IPS DF 6.9 (cell line): ENCODE data around the gene CCDC57.

ENCODE experiments used
- DNase-seq: peaks from one replicate; pipeline ENCODE4 v3.0.0-alpha.2; 2013; ENCODE audit warnings: low read depth, low spot score
- H3K27ac ChIP-seq: one replicate; pipeline ENCODE4 v1.5.1; 2013; ENCODE audit warnings: low read length, control low read depth
- H3K27me3 ChIP-seq: 2 replicates; pipeline ENCODE4 v1.6.1; 2013; ENCODE audit warnings: mild to moderate bottlenecking, low read length; ENCODE audit not compliant: control insufficient read depth, insufficient read depth
- H3K36me3 ChIP-seq: 2 replicates; pipeline ENCODE4 v1.6.1; 2013; ENCODE audit warnings: low read length; ENCODE audit not compliant: control insufficient read depth, insufficient read depth
- H3K4me1 ChIP-seq: 2 replicates; pipeline ENCODE4 v1.6.1; 2013; ENCODE audit warnings: low read length; ENCODE audit not compliant: control insufficient read depth, insufficient read depth
- H3K4me3 ChIP-seq: 2 replicates; pipeline ENCODE4 v1.5.1; 2013; ENCODE audit warnings: mild to moderate bottlenecking, low read length
- H3K9me3 ChIP-seq: 2 replicates; pipeline ENCODE4 v1.6.1; 2013; ENCODE audit warnings: low read length, inconsistent platforms; ENCODE audit not compliant: control insufficient read depth, insufficient read depth
- WGBS: extraction: QIAGEN DNeasy Blood & Tissue Kit; methylation state at CpG from one replicate; pipeline ENCODE4 v1.1.7; 2013; ENCODE audit warnings: mixed read lengths, missing lambda C conversion rate; ENCODE audit not compliant: insufficient read length, insufficient coverage; 5-methylcytosine and 5-hydroxymethylcytosine counted together

CCDC57 gene

DNA sequence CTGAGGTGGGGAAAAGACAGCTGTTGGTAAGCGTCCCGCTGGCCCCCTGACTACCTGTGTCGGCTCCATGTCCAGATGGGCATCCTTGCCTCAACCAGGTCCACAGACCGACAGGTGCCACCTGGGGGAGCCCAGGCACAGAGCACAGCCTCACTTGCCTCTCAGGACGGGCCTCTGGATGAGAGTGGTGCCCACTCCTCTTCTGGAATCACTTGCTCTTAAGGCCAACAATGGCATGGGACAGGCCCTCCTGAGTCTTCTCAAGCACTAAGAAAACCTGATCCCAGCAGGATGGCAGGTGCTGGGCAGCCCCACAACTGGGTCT is 33.4 kb upstream of the CCDC57 start:
- Histone ChIP-seq H3K4me3 (no peak overlapping the region), H3K4me1 (no peaks in the 10 kb centered on the region), H3K9me3 (no peaks in the 10 kb centered on the region), H3K27me3 (no peaks in the 10 kb centered on the region), H3K36me3 (peaks cover 75% of the 10 kb centered on the region), H3K27ac (no peak overlapping the region)
- DNase-seq: no peak
- WGBS: no CpG with 5 or more reads among the region's 5 CpGs

GRCh38 chr17:82245134-82246039 is 32.7 kb upstream of the CCDC57 start:
- no CpG with 5 or more reads among the region's 47 CpGs for WGBS
- no peaks in the 10 kb centered on the region for H3K9me3 ChIP-seq
- no peaks in the 10 kb centered on the region for H3K27me3 ChIP-seq
- no peak for DNase-seq
- H3K36me3 ChIP-seq: peaks cover 69% of the 10 kb centered on the region
- H3K27ac ChIP-seq: no peak overlapping the region
- no peak overlapping the region for H3K4me3 ChIP-seq
- H3K4me1 ChIP-seq: no peaks in the 10 kb centered on the region

DNA sequence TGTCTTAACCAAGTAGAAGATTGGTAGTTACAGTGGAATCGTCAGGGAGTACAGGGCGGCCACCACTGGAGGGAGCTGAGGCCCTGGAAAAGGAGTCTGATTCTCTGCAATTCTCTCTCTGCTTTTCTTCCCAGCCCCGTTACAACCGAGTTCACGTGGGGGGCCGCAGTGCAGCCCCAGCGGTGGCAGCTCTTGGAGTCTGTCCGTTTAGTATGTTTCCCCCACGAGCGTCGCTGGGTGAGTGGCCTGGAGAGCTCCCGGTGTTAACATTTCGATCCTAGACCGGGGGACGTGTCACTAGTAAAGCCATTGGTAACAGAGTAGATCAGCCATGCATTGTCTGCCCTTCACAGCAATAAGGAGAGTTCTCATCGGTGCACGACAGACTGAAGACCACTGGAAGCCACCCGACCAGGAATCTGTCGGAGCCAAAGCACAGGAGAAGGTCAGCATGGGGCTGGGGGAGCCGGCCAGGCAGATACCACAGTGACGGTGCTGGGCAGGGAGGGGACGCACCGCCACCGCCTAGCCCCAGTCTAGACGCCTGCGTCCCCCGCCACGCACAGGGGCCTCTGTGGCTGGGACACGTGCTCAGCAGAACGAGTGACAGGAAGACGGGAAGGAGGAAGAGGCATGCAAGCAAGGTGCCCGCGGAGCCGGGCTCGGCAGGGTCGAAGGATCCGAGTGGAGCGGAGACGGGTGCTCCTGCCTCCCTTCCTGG is 31.9 kb upstream of the CCDC57 start:
- no CpG with 5 or more reads among the region's 39 CpGs for WGBS
- Histone ChIP-seq H3K4me1 (no peaks in the 10 kb centered on the region), H3K9me3 (no peaks in the 10 kb centered on the region), H3K36me3 (peaks cover 64% of the 10 kb centered on the region), H3K27me3 (no peaks in the 10 kb centered on the region), H3K4me3 (no peak overlapping the region), H3K27ac (no peak overlapping the region)
- DNase-seq: no peak

GRCh38 chr17:82243648-82244412 is 31.2 kb upstream of the CCDC57 start:
- Histone ChIP-seq H3K27ac (no peak overlapping the region), H3K27me3 (no peaks in the 10 kb centered on the region), H3K36me3 (peaks cover 61% of the 10 kb centered on the region), H3K9me3 (no peaks in the 10 kb centered on the region), H3K4me1 (no peaks in the 10 kb centered on the region), H3K4me3 (no peak overlapping the region)
- DNase-seq: no peak
- no CpG with 5 or more reads among the region's 19 CpGs for WGBS

- no peaks in the 10 kb centered on the region for H3K4me1 ChIP-seq
Observed at GRCh38 chr17:82242977-82243647, 30.5 kb upstream of the CCDC57 start.

GRCh38 chr17:82242698-82242976 is 30.0 kb upstream of the CCDC57 start:
- Histone ChIP-seq H3K4me3 (no peak overlapping the region), H3K4me1 (no peaks in the 10 kb centered on the region), H3K36me3 (peaks cover 52% of the 10 kb centered on the region), H3K27ac (no peak overlapping the region), H3K27me3 (no peaks in the 10 kb centered on the region), H3K9me3 (no peaks in the 10 kb centered on the region)
- WGBS: no CpG with 5 or more reads among the region's 24 CpGs
- DNase-seq: no peak

More at GRCh38 chr17:82242977-82243647, 30.5 kb upstream of the CCDC57 start:
- no peak for DNase-seq
- Histone ChIP-seq H3K4me3 (no peak overlapping the region), H3K27me3 (no peaks in the 10 kb centered on the region), H3K27ac (no peak overlapping the region), H3K36me3 (peaks cover 54% of the 10 kb centered on the region), H3K9me3 (no peaks in the 10 kb centered on the region)
- no CpG with 5 or more reads among the region's 29 CpGs for WGBS

DNA sequence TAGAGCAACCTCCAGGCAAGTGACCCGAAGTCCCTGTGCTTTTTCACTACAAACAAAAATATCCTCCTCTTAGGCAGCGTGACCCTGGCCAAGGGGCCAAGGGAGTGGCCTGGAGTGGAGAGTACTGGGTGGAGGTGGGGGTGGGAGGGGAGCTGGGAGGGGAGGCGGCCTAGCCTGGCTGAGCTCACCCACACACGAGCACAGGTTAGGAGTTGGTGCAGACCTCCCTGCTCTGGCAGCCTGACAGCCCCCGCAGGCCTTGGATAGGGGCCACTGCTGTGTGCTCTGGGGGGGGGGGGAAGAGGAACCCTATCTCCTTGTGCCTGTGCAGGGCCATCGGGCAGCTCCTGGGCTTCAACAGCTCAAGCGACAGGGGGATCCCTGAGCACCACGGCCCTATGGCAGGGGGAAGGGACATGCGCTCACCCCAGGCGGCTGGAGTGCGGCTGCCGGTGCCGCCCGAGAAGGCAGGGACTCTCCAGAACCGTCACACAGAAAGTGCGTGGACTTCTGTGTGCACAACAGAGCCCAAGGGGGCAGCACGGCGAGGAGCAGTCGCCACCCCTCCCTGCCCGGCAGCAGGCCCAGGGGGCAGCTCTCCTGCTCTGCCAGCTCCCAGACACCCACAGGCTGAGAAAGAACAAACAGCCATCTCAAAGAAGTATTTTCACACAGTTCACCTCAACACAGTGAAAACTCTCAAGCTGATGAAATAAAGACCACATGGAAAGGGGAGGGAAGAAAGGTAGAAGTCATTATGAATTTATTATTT is 29.5 kb upstream of the CCDC57 start:
- Histone ChIP-seq H3K36me3 (peaks cover 48% of the 10 kb centered on the region), H3K4me3 (no peak overlapping the region), H3K27ac (no peak overlapping the region), H3K27me3 (no peaks in the 10 kb centered on the region), H3K4me1 (no peaks in the 10 kb centered on the region), H3K9me3 (no peaks in the 10 kb centered on the region)
- WGBS: no CpG with 5 or more reads among the region's 20 CpGs
- DNase-seq: no peak

DNA sequence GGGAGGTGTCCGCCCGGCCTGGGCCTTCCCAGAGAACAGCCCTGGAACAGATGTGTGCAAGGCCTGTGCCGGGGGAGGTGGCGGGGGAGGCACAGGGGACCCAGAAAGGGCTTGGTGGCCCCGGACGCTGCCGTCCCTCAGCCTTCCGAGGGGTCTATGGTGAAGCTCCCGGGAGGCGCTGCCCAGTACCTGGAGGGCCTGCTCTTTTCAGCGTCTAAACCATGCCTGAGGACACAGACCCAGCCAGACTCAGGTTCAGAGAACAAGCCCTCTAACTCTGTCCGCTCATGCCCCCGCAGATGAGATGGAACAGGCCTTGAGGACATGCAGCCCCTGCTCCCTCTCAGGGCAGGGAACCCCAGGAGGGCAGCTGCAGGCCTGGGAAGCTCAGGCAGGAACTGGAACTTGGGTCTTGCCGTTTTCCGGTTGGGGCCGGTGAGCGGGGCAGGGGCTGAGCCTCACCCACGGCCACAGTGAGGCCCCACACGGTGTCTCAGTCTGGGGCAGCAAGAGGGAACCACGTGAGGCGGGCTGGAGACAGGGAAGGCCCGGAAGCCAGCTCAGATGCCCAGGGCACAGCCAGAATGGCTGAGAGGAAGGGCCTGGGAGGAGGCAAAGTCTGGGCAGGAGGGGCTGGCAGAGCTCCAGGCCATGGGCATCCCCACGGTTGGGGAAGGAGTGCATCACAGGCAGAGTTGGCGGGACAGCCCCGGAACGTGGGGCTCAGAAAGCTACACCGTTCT is 28.7 kb upstream of the CCDC57 start:
- no CpG with 5 or more reads among the region's 27 CpGs for WGBS
- Histone ChIP-seq H3K9me3 (no peaks in the 10 kb centered on the region), H3K4me1 (0 out of 2 replicates have a peak, but pooled peaks cover 3% of the 10 kb centered on the region), H3K27me3 (no peaks in the 10 kb centered on the region), H3K36me3 (peaks cover 43% of the 10 kb centered on the region), H3K4me3 (no peak overlapping the region), H3K27ac (no peak overlapping the region)
- no peak for DNase-seq

DNA sequence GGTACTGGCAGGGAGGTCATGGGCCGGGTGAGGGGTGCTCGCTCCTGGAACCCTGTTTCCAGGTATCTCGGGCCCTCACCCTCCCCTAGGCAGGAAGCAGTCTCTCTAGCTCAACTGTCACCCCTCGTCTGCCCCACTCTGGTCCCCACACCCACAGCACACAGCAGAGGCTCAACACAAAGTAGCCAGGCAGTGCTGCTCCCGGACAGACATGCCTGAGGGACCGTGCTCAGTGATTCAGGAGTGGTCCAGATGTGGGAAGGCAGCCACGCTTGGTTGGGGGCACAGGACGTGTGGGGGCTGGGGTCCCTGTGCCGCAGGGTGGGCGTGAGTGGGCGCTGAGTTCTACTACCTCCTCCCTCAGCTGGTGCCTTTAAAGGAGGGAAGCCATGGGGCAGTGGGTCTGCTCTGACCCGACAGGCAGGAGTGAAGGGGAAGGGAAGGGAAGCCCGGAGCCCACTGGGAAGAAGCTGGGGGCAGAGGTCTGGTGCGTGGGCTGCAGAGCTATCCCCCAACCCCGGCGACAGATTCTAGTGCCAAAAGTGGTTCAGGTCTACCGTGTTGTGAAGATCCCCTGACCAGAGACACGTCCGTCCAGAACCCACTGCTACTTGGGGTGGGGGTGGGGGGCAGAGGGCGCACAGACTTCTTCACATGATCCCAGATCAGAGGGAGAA is 28.0 kb upstream of the CCDC57 start:
- Histone ChIP-seq H3K9me3 (no peaks in the 10 kb centered on the region), H3K4me3 (no peak overlapping the region), H3K27ac (no peak overlapping the region), H3K4me1 (peaks cover 3% of the 10 kb centered on the region; the same call in 1 of the 2 replicates), H3K36me3 (peaks cover 36% of the 10 kb centered on the region), H3K27me3 (no peaks in the 10 kb centered on the region)
- no peak for DNase-seq
- WGBS: no CpG with 5 or more reads among the region's 20 CpGs
